SU-DHL-6 (cell line): ENCODE data around the gene AFG1L.

ENCODE experiments used
- H2AFZ ChIP-seq: fragments of 200-600 bp; sonication (generic); 2 replicates; pipeline ENCODE4 v1.6.1; 2014; ENCODE audit warnings: low read depth, mild to moderate bottlenecking, moderate library complexity, mixed read lengths, antibody characterized with exemption, low read length; ENCODE audit not compliant: severe bottlenecking
- H3F3A ChIP-seq: fragments of 200-600 bp; shearing (Covaris generic); 2 replicates; pipeline ENCODE4 v1.6.0; 2016; ENCODE audit warnings: antibody characterized with exemption, mild to moderate bottlenecking; ENCODE audit not compliant: insufficient read depth
- H3K27ac ChIP-seq: fragments of 200-600 bp; sonication (generic); 2 replicates; pipeline ENCODE4 v1.5.1; 2016; ENCODE audit warnings: low read depth, mild to moderate bottlenecking, low read length, moderate library complexity, mixed read lengths
- H3K27me3 ChIP-seq: fragments of 200-600 bp; sonication (generic), shearing (Covaris generic); 2 replicates; pipeline ENCODE4 v1.6.0; 2014; ENCODE audit warnings: mild to moderate bottlenecking, low read length
- H3K36me3 ChIP-seq: fragments of 200-600 bp; sonication (generic); 2 replicates; pipeline ENCODE4 v1.6.1; 2014; ENCODE audit warnings: mild to moderate bottlenecking, low read length, mixed read lengths
- H3K4me2 ChIP-seq: fragments of 300-600, 200-600 bp; shearing (Covaris generic), sonication (generic); 2 replicates; pipeline ENCODE4 v1.6.0; 2014; ENCODE audit warnings: low read length, low read depth, mild to moderate bottlenecking; ENCODE audit not compliant: poor library complexity, severe bottlenecking
- H3K4me3 ChIP-seq: fragments of 200-600 bp; sonication (generic); 2 replicates; pipeline ENCODE4 v1.5.1; 2014; ENCODE audit warnings: antibody characterized with exemption, low read length, mild to moderate bottlenecking, mixed read lengths; ENCODE audit not compliant: insufficient read depth, poor library complexity, severe bottlenecking
- H3K79me2 ChIP-seq: fragments of 200-600 bp; sonication (generic); 2 replicates; pipeline ENCODE4 v1.6.1; 2014; ENCODE audit warnings: mild to moderate bottlenecking, low read length, moderate library complexity; ENCODE audit not compliant: insufficient read depth
- H3K9ac ChIP-seq: fragments of 200-600 bp; sonication (generic); 2 replicates; pipeline ENCODE4 v1.7.0; 2014; ENCODE audit warnings: mild to moderate bottlenecking, low read length
- H3K9me2 ChIP-seq: fragments of 200-600 bp; sonication (generic); replicated peaks from 2 replicates; pipeline ENCODE4 v1.6.1; 2014; ENCODE audit warnings: low read length; ENCODE audit not compliant: insufficient read depth
- H3K9me3 ChIP-seq: fragments of 200-600 bp; sonication (generic); 2 replicates; pipeline ENCODE4 v1.6.1; 2014; ENCODE audit warnings: low read length, mixed read lengths; ENCODE audit not compliant: insufficient read depth
- H4K20me1 ChIP-seq: fragments of 200-600 bp; sonication (generic); 2 replicates; pipeline ENCODE4 v1.6.1; 2014; ENCODE audit warnings: low read depth, mild to moderate bottlenecking, antibody characterized with exemption, low read length, moderate library complexity, mixed read lengths
- CTCF ChIP-seq: fragments of 200-600 bp; sonication (generic); IDR thresholded peaks from one replicate; pipeline ENCODE4 v1.5.1; 2017; ENCODE audit warnings: antibody characterized with exemption, mild to moderate bottlenecking, low read length, moderate library complexity; ENCODE audit not compliant: insufficient read depth, poor library complexity, severe bottlenecking
- EZH2phosphoT487 ChIP-seq: fragments of 200-600 bp; sonication (generic), shearing (Covaris generic); conservative IDR thresholded peaks from 2 replicates; pipeline ENCODE4 v1.6.1; 2018; ENCODE audit warnings: mild to moderate bottlenecking, antibody characterized with exemption, low read length, moderate library complexity, mixed read lengths

Gene AFG1L

GRCh38 chr6:108425428-108425827 lies 130.6 kb downstream of the AFG1L start:
- H3K4me3 ChIP-seq = no peak overlapping the region
- TF ChIP-seq CTCF (no peak), EZH2phosphoT487 (no peak)
- H3K79me2 ChIP-seq = no peaks in the 10 kb centered on the region

GRCh38 chr6:108432143-108432542 lies 137.3 kb downstream of the AFG1L start:
- Histone ChIP-seq H4K20me1 (no peaks in the 10 kb centered on the region), H3K9me2 (no peaks in the 10 kb centered on the region), H3K27me3 (no peaks in the 10 kb centered on the region), H3K27ac (no peak overlapping the region), H3K9me3 (no peaks in the 10 kb centered on the region), H3K4me3 (no peak overlapping the region), H3K79me2 (no peaks in the 10 kb centered on the region), H3K36me3 (no peaks in the 10 kb centered on the region), H3K9ac (no peak overlapping the region), H2AFZ (no peak overlapping the region), H3K4me2 (no peak overlapping the region), H3F3A (no peaks in the 10 kb centered on the region)
- TF ChIP-seq CTCF (no peak), EZH2phosphoT487 (no peak)

More at GRCh38 chr6:108425428-108425827, 130.6 kb downstream of the AFG1L start:
- H3K9me3 ChIP-seq = no peaks in the 10 kb centered on the region
- no peaks in the 10 kb centered on the region for H3K36me3 ChIP-seq
- H3K9me2 ChIP-seq = no peaks in the 10 kb centered on the region
- H2AFZ ChIP-seq = no peak overlapping the region
- no peak overlapping the region for H3K9ac ChIP-seq
- no peak overlapping the region for H3K27ac ChIP-seq
- no peak overlapping the region for H3K4me2 ChIP-seq
- no peaks in the 10 kb centered on the region for H3K27me3 ChIP-seq
- no peaks in the 10 kb centered on the region for H3F3A ChIP-seq
- no peaks in the 10 kb centered on the region for H4K20me1 ChIP-seq

DNA sequence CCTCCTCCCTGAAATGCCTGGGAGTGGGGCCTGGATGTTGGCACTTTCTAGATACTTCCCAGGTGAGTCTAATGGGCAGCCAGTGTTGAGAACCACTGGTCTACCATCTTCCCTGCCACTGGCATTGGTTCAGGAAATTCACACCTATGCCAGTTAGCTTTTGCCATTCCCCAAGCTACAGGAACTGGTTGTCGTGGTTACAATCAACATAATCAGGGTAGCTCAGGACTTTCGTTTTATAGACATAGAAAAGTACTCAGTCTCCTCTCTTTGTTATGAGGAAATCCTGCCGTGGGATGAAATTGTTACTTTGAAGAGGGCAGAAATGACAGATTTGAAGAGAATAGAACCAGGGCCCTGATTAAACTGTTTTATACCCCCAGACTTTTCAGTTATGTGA lies 137.9 kb downstream of the AFG1L start:
- no peak overlapping the region for H3K9ac ChIP-seq
- H3K4me2 ChIP-seq = no peak overlapping the region
- no peak overlapping the region for H3K4me3 ChIP-seq
- no peaks in the 10 kb centered on the region for H3K79me2 ChIP-seq
- H4K20me1 ChIP-seq = no peaks in the 10 kb centered on the region
- H3F3A ChIP-seq = no peaks in the 10 kb centered on the region
- no peaks in the 10 kb centered on the region for H3K27me3 ChIP-seq
- H3K36me3 ChIP-seq = no peaks in the 10 kb centered on the region
- H3K27ac ChIP-seq = no peak overlapping the region
- no peaks in the 10 kb centered on the region for H3K9me2 ChIP-seq
- TF ChIP-seq EZH2phosphoT487 (no peak), CTCF (no peak)
- no peaks in the 10 kb centered on the region for H3K9me3 ChIP-seq
- H2AFZ ChIP-seq = no peak overlapping the region
